Measurements from ENCODE around the gene RFPL1. TPM values are rescaled to one million over a fixed set of nuclear protein-coding genes. Genes with fewer than 3 reads are reported as not detected.
A peak's percentile ranks its signal among the peaks of the same experiment; 100 is the strongest.
"Not testable (repeated sequence)": the region's sequence is repeated elsewhere in the genome, so short reads cannot be mapped to it uniquely, and the experiment has no call there.

The RFPL1 gene
- not detected for polyA plus RNA-seq (2012; ENCODE audit: insufficient read depth, insufficient read length)

GRCh38 chr22:29438283-29438682, at the start of gene RFPL1:
RFPL1 (plus strand) TSS chr22:29438583.
- H3K4me3 ChIP-seq (ENCODE audit: low read length); DNase-seq (ENCODE audit: low read depth, low spot score): not testable (repeated sequence)

- DNase-seq (ENCODE audit: low read depth, low spot score): no peak
- H3K4me3 ChIP-seq (ENCODE audit: low read length): peak overlapping the region; percentile 86
Observed at GRCh38 chr22:29388759-29389090, 49.7 kb upstream of the RFPL1 start.

DNA sequence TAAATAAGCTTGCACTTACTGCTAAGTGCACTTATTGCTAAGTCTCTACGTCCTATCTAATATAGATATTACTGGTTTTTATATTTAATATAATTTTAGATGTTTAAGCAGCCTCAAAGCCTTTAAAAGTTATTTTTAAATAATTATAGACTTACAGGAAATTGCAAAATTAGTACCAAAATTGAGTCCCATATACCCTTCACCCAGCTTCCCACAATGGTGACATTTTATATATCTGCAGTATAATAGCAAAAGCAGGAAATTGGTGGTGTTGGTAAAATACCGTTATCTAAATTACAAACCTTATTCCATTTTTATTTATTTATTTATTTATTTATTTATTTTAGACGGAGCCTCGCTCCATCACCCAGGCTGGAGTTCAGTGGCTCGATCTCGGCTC, 48.1 kb upstream of the RFPL1 start:
- no peak for DNase-seq (ENCODE audit: low read depth, low spot score)
- no peak overlapping the region for H3K4me3 ChIP-seq (ENCODE audit: low read length)

- H3K4me3 ChIP-seq (ENCODE audit: low read length): no peak overlapping the region
- no peak for DNase-seq (ENCODE audit: low read depth, low spot score)
Observed at GRCh38 chr22:29391546-29391945, 46.8 kb upstream of the RFPL1 start.

DNA sequence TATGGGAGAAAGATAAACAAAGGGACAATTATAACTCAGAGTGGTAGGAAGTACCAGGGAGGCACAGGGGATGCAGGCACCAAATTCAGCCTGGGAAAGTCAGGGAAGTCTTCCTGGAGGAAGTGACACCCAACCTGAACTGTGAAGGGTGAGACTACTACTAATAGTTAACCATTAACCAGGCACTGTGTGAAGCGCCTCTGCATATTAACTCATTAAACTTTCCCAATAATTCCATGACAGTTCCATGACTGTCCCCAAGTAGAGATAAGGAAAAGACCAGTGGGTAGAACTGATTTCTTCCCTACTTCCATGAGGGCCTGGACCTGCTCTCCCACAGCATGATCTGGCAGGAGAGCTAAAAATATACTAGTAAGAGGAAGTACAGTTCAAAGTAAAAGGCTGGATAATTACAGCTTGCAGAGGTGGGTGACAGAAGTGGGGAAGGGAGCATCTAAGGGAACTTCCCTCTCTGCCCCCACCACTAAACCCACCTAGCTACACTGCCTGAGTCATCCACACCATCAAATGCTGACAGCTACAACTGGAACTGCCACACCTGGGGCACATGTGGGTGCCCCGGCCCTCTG, 45.3 kb upstream of the RFPL1 start:
- no peak for DNase-seq (ENCODE audit: low read depth, low spot score)
- no peak overlapping the region for H3K4me3 ChIP-seq (ENCODE audit: low read length)

- no peak overlapping the region for H3K4me3 ChIP-seq (ENCODE audit: low read length)
- DNase-seq (ENCODE audit: low read depth, low spot score): peak; percentile 73
Observed at GRCh38 chr22:29394931-29395581, 43.3 kb upstream of the RFPL1 start.

GRCh38 chr22:29396126-29396525, 42.3 kb upstream of the RFPL1 start:
- H3K4me3 ChIP-seq (ENCODE audit: low read length): no peak overlapping the region
- no peak for DNase-seq (ENCODE audit: low read depth, low spot score)

GRCh38 chr22:29397791-29398190, 40.6 kb upstream of the RFPL1 start:
- DNase-seq (ENCODE audit: low read depth, low spot score): no peak
- no peak overlapping the region for H3K4me3 ChIP-seq (ENCODE audit: low read length)

DNA sequence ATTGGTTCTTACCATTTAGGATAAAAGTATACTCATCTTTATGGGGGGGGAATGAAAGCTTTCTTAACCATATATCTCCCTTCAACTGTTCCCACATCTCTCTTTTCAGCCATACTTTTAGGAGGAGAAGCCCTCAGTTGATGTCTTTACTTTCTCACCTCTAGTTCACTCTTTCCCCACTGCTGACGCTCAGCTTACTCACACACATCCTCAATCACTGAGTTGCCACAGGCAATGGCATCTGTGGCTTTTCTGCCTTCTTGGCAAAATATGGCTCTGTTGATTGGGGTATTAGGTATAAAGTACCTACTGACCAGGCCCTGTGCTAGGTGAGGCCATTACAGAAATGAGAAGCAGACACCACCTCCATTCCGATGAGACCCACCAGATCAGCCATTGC, 37.8 kb upstream of the RFPL1 start:
- no peak overlapping the region for H3K4me3 ChIP-seq (ENCODE audit: low read length)
- no peak for DNase-seq (ENCODE audit: low read depth, low spot score)

DNA sequence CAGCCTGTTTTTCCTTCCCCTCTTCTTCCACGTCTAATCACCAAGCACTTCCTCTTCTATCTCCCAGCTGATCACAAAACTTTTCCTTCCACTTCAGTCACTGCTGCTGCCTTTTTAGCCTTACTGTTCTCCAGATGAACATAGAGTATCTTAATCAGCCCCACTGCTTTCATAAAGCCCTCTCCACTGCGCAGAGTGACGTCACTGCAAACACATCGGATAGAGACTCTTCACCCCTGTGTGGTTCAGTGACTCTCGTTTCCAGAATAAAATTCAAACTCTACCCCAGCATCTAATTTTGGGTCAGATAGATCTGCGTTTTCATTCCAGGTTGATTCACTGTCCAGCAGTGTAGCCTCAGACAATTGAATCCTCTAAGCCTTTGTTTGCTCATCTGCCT, 36.8 kb upstream of the RFPL1 start:
- not testable (repeated sequence) for DNase-seq (ENCODE audit: low read depth, low spot score); H3K4me3 ChIP-seq (ENCODE audit: low read length)

DNA sequence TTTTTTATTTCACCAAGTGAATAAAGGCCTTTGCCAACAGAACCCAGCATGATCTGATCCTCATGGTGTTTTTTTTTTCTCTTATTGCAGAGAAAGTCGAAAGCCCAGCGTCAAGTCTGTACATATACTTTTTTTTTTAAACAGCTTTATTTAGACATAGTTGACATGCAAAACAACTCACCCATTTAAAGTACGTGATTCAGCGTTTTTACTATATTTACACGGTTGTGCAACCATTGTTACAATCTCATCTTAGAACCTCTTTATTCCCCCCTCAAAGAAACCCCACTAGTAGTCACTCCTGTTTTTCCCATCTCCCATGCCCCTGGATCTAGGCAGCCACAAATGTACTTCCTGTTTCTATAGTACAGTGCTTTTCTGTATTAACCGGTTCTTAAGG, 29.4 kb upstream of the RFPL1 start:
- no peak for DNase-seq (ENCODE audit: low read depth, low spot score)

GRCh38 chr22:29411569-29412211, 26.7 kb upstream of the RFPL1 start:
- not testable (repeated sequence) for DNase-seq (ENCODE audit: low read depth, low spot score); H3K4me3 ChIP-seq (ENCODE audit: low read length)

More for the DNA sequence above, 29.4 kb upstream of the RFPL1 start:
- no peak overlapping the region for H3K4me3 ChIP-seq (ENCODE audit: low read length)

- DNase-seq (ENCODE audit: low read depth, low spot score); H3K4me3 ChIP-seq (ENCODE audit: low read length): not testable (repeated sequence)
Observed at GRCh38 chr22:29412772-29413171, 25.6 kb upstream of the RFPL1 start.

- H3K4me3 ChIP-seq (ENCODE audit: low read length): peak overlapping the region; percentile 60
- DNase-seq (ENCODE audit: low read depth, low spot score): peak; percentile 61
Observed at GRCh38 chr22:29414951-29415591, 23.3 kb upstream of the RFPL1 start.

DNA sequence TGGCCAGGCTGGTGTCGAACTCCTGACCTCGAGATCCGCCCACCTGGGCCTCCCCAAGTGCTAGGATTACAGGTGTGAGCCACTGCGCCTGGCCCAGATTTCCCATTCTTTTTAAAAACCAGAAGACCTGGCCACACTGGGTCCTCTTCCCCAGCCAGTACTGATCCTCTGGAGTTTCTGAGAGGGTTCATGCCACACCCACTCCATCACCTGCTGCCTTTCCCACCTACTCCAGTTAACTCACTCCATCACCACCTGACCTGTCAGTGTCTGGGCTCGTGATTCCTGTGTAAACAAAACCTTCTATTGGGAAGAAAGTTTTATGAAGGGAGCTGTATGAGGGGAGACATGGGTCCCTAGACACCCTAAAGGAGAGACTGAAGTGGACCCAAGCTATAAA, 19.7 kb upstream of the RFPL1 start:
- not testable (repeated sequence) for DNase-seq (ENCODE audit: low read depth, low spot score); H3K4me3 ChIP-seq (ENCODE audit: low read length)

DNA sequence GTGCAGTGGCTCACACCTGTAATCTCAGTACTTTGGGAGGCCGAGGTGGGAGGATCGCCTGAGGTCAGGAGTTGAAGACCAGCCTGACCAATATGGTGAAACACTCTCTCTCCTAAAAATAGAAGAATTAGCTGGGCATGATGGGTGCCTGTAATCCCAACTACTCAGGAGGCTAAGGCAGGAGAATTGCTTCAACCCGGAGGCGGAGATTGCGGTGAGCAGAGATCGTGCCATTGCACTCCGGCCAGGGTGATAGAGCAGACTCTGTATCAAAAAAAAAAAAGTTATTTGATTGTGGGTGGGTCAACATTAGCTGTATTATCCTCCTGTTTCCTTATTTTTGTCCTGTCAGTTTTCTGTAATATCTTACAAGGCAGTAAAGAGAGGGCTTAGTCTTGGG, 11.9 kb upstream of the RFPL1 start:
- no peak overlapping the region for H3K4me3 ChIP-seq (ENCODE audit: low read length)
- DNase-seq (ENCODE audit: low read depth, low spot score): no peak

GRCh38 chr22:29427176-29427760, 11.1 kb upstream of the RFPL1 start:
- DNase-seq (ENCODE audit: low read depth, low spot score): no peak
- no peak overlapping the region for H3K4me3 ChIP-seq (ENCODE audit: low read length)

- no peak for DNase-seq (ENCODE audit: low read depth, low spot score)
Observed at GRCh38 chr22:29431986-29432385, 6.4 kb upstream of the RFPL1 start.

DNA sequence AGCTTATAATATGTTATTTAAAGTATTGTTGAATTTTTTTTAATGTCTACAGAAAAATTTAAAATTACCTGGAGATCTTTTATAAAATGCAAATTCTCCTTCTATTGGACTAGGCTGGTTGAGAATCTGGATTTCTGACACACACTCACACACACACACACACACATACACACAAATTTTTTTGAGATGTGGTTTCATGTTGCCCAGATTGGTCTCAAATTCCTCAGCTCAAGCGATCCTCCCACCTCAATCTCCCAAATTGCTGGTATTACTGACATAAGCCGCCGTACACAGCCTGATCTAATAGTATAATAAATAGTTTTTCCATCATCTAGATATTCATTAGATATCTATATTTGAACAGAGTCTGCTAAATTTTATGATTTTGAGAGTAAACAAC, 4.5 kb upstream of the RFPL1 start:
- H3K4me3 ChIP-seq (ENCODE audit: low read length): no peak overlapping the region

More at GRCh38 chr22:29431986-29432385, 6.4 kb upstream of the RFPL1 start:
- no peak overlapping the region for H3K4me3 ChIP-seq (ENCODE audit: low read length)

GRCh38 chr22:29434288-29434687, 4.1 kb upstream of the RFPL1 start:
- DNase-seq (ENCODE audit: low read depth, low spot score): no peak
- no peak overlapping the region for H3K4me3 ChIP-seq (ENCODE audit: low read length)

More for the DNA sequence above, 4.5 kb upstream of the RFPL1 start:
- no peak for DNase-seq (ENCODE audit: low read depth, low spot score)

All from Jurkat, Clone E6-1 (cell line).